Trophoblast cell (in vitro differentiated cells and primary cell): ENCODE results near the gene SPRED2.

Experiments used
- DNase-seq, 2 donors: peaks; one replicate each; pipeline ENCODE4 v3.0.0-alpha.2; 2016
- H2AFZ ChIP-seq: 2 replicates; pipeline ENCODE4 v1.6.1; 2013; ENCODE audit warnings: low read length, moderate library complexity, mild to moderate bottlenecking; ENCODE audit not compliant: insufficient read depth, poor library complexity
- H2AK5ac ChIP-seq: 2 replicates; pipeline ENCODE4 v1.6.1; 2013; ENCODE audit warnings: mild to moderate bottlenecking, low read length
- H2BK120ac ChIP-seq: 2 replicates; pipeline ENCODE4 v1.6.1; 2013; ENCODE audit warnings: low read length, mild to moderate bottlenecking, moderate library complexity; ENCODE audit not compliant: insufficient read depth, poor library complexity
- H2BK12ac ChIP-seq: 2 replicates; pipeline ENCODE4 v1.6.1; 2013; ENCODE audit warnings: mild to moderate bottlenecking, low read length, moderate library complexity
- H2BK5ac ChIP-seq: 2 replicates; pipeline ENCODE4 v1.6.1; 2013; ENCODE audit warnings: low read length, low read depth, moderate library complexity, mild to moderate bottlenecking; ENCODE audit not compliant: poor library complexity
- H3K14ac ChIP-seq: 2 replicates; pipeline ENCODE4 v1.6.1; 2013; ENCODE audit warnings: mild to moderate bottlenecking, low read length
- H3K18ac ChIP-seq: 2 replicates; pipeline ENCODE4 v1.6.1; 2013; ENCODE audit warnings: mild to moderate bottlenecking, low read length
- H3K23ac ChIP-seq: 2 replicates; pipeline ENCODE4 v1.6.1; 2013; ENCODE audit warnings: low read length
- H3K27ac ChIP-seq: 2 replicates; pipeline ENCODE4 v1.5.1; 2013; ENCODE audit warnings: low read depth, mild to moderate bottlenecking, inconsistent platforms, low read length, moderate library complexity
- H3K27me3 ChIP-seq: 2 replicates; pipeline ENCODE4 v1.6.1; 2013; ENCODE audit warnings: inconsistent platforms, mild to moderate bottlenecking, low read length, moderate library complexity; ENCODE audit not compliant: insufficient read depth
- H3K36me3 ChIP-seq, 2 experiments: 1 replicate in 1 of 2; 2 replicates in 1 of 2; pipeline ENCODE4 v1.6.1; 2013; ENCODE audit warnings: low read length in 2 of 2, mild to moderate bottlenecking in 2 of 2, moderate library complexity in 1 of 2; ENCODE audit not compliant: insufficient read depth in 2 of 2, control insufficient read depth in 1 of 2
- H3K4ac ChIP-seq: 2 replicates; pipeline ENCODE4 v1.6.1; 2013; ENCODE audit warnings: low read depth, mild to moderate bottlenecking, low read length, moderate library complexity
- H3K4me1 ChIP-seq, 2 experiments: 1 replicate in 1 of 2; 2 replicates in 1 of 2; pipeline ENCODE4 v1.6.1; 2013; ENCODE audit warnings: low read length in 2 of 2, mild to moderate bottlenecking in 2 of 2, moderate library complexity in 1 of 2; ENCODE audit not compliant: insufficient read depth in 2 of 2, control insufficient read depth in 1 of 2
- H3K4me2 ChIP-seq: 2 replicates; pipeline ENCODE4 v1.6.1; 2013; ENCODE audit warnings: inconsistent platforms, mild to moderate bottlenecking, low read length, moderate library complexity
- H3K4me3 ChIP-seq: 2 replicates; pipeline ENCODE4 v1.5.1; 2013; ENCODE audit warnings: mild to moderate bottlenecking, low read depth, low read length, inconsistent platforms
- H3K79me1 ChIP-seq: one replicate; pipeline ENCODE4 v1.6.1; 2013; ENCODE audit warnings: low read length
- H3K79me2 ChIP-seq: 2 replicates; pipeline ENCODE4 v1.6.1; 2013; ENCODE audit warnings: low read length, mild to moderate bottlenecking; ENCODE audit not compliant: control insufficient read depth, insufficient read depth, poor library complexity
- H3K9ac ChIP-seq: 2 replicates; pipeline ENCODE4 v1.6.1; 2013; ENCODE audit warnings: mild to moderate bottlenecking, low read length
- H3K9me3 ChIP-seq: 2 replicates; pipeline ENCODE4 v1.6.1; 2013; ENCODE audit warnings: low read depth, mild to moderate bottlenecking, control low read depth, inconsistent platforms, low read length; ENCODE audit not compliant: insufficient read depth
- H4K12ac ChIP-seq: 2 replicates; pipeline ENCODE4 v1.6.1; 2013; ENCODE audit warnings: low read depth, mild to moderate bottlenecking, low read length, moderate library complexity
- H4K8ac ChIP-seq: 2 replicates; pipeline ENCODE4 v1.6.1; 2013; ENCODE audit warnings: low read depth, mild to moderate bottlenecking, low read length, moderate library complexity
- H4K91ac ChIP-seq: one replicate; pipeline ENCODE4 v1.6.1; 2013; ENCODE audit warnings: low read depth, mild to moderate bottlenecking, low read length, moderate library complexity
- WGBS: extraction: QIAGEN DNeasy Blood & Tissue Kit; methylation state at CpG from one replicate; pipeline ENCODE4 v1.1.7; 2013; ENCODE audit warnings: missing lambda C conversion rate; ENCODE audit not compliant: insufficient read length, insufficient coverage; ENCODE audit errors: extremely low coverage; 5-methylcytosine and 5-hydroxymethylcytosine counted together

Gene SPRED2

DNA sequence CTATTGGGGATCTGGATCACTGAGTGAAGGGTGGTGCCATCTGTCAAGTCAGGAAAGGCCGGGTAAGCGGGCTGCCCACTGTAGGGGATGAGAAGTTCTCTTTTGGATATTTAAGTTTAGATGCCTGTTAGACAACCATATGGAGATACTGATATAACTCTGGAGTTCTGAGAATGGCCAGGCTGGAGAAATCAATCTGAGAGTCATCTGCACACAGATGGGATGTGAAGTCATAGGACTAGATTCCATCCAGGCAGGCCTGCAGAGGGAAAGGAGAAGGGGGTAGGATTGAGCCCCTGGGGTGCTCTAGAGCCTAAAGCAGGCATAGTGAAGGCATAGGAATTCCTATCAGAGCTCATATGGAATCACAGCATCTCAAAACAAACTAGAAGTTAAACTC is 30.1 kb downstream of the SPRED2 start:
- H3K27ac ChIP-seq: no peak overlapping the region
- no peak overlapping the region for H3K18ac ChIP-seq
- no peak overlapping the region for H2BK5ac ChIP-seq
- H2AK5ac ChIP-seq: no peak overlapping the region
- H2AFZ ChIP-seq: no peak overlapping the region
- no peak overlapping the region for H2BK12ac ChIP-seq
- no peak overlapping the region for H3K9ac ChIP-seq
- no peak overlapping the region for H4K8ac ChIP-seq
- no CpG with 5 or more reads among the region's 2 CpGs for WGBS
- no peaks in the 10 kb centered on the region for H3K9me3 ChIP-seq
- no peak overlapping the region for H3K4me3 ChIP-seq
- DNase-seq: no peak
- no peaks in the 10 kb centered on the region for H3K27me3 ChIP-seq
- no peak overlapping the region for H4K12ac ChIP-seq
- H3K4me1 ChIP-seq: peaks cover 4 to 11% of the 10 kb centered on the region in 2 experiments
- no peak overlapping the region for H2BK120ac ChIP-seq
- H4K91ac ChIP-seq: no peak overlapping the region
- H3K79me2 ChIP-seq: peaks cover 2% of the 10 kb centered on the region
- H3K79me1 ChIP-seq: no peaks in the 10 kb centered on the region
- peak overlapping the region; percentile 93 for H3K4ac ChIP-seq
- no peak overlapping the region for H3K14ac ChIP-seq
- H3K4me2 ChIP-seq: no peak overlapping the region
- H3K36me3 ChIP-seq: no peaks in the 10 kb centered on the region
- H3K23ac ChIP-seq: no peak overlapping the region

DNA sequence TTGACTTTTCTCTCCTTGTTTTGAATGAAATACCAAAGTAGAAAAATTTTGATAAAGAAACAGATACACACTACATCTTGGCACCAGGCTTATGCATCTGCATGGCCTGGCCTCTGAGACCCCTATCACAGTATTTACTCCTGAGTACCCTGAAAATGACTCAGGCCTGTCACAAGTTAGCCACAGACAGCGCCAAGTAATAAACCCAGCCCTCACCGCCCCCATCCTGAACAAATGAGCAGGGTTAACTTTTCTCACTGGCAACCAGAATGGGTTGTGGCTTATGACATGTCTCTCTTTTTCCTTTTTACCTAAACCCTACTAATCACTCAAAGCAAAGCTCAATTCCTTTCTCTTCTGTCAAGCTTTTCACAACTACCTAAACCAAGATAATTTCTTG is 35.3 kb downstream of the SPRED2 start:
- no peak overlapping the region for H3K4me2 ChIP-seq
- peak; percentile 29 to 56 for DNase-seq
- no peak overlapping the region for H4K91ac ChIP-seq
- no peaks in the 10 kb centered on the region for H3K79me2 ChIP-seq
- H3K4ac ChIP-seq: no peak overlapping the region
- no peak overlapping the region for H3K4me3 ChIP-seq
- WGBS: no CpG with 5 or more reads among the region's 2 CpGs
- H4K12ac ChIP-seq: no peak overlapping the region
- no peak overlapping the region for H2AK5ac ChIP-seq
- no peaks in the 10 kb centered on the region for H3K9me3 ChIP-seq
- H3K14ac ChIP-seq: no peak overlapping the region
- H3K27ac ChIP-seq: no peak overlapping the region
- peak overlapping the region; percentile 31 for H2BK5ac ChIP-seq
- no peak overlapping the region for H2BK12ac ChIP-seq
- H3K79me1 ChIP-seq: no peaks in the 10 kb centered on the region
- no peak overlapping the region for H2BK120ac ChIP-seq
- H4K8ac ChIP-seq: no peak overlapping the region
- peak overlapping the region; percentile 59 for H3K18ac ChIP-seq
- no peak overlapping the region for H2AFZ ChIP-seq
- H3K4me1 ChIP-seq: peaks cover 0 to 2% of the 10 kb centered on the region in 2 experiments
- H3K36me3 ChIP-seq: no peaks in the 10 kb centered on the region
- H3K23ac ChIP-seq: no peak overlapping the region
- H3K9ac ChIP-seq: no peak overlapping the region
- no peaks in the 10 kb centered on the region for H3K27me3 ChIP-seq

- H3K4ac ChIP-seq: no peak overlapping the region
- H3K4me2 ChIP-seq: no peak overlapping the region
- no peak overlapping the region for H2BK12ac ChIP-seq
- H3K9me3 ChIP-seq: no peaks in the 10 kb centered on the region
- H3K27me3 ChIP-seq: no peaks in the 10 kb centered on the region
- no peak overlapping the region for H3K14ac ChIP-seq
- no peak overlapping the region for H3K27ac ChIP-seq
- no peak overlapping the region for H2BK120ac ChIP-seq
- H3K23ac ChIP-seq: no peak overlapping the region
- H3K18ac ChIP-seq: no peak overlapping the region
- peak; percentile 84 to 92 for DNase-seq
- H2AK5ac ChIP-seq: no peak overlapping the region
- H4K91ac ChIP-seq: no peak overlapping the region
- H3K4me1 ChIP-seq: peaks cover 0 to 2% of the 10 kb centered on the region in 2 experiments
- no peaks in the 10 kb centered on the region for H3K36me3 ChIP-seq
- WGBS: no CpG with 5 or more reads among the region's 7 CpGs
- no peak overlapping the region for H4K12ac ChIP-seq
- no peak overlapping the region for H2BK5ac ChIP-seq
- H3K4me3 ChIP-seq: no peak overlapping the region
- H3K79me2 ChIP-seq: no peaks in the 10 kb centered on the region
- no peak overlapping the region for H2AFZ ChIP-seq
- no peak overlapping the region for H3K9ac ChIP-seq
- no peaks in the 10 kb centered on the region for H3K79me1 ChIP-seq
- H4K8ac ChIP-seq: no peak overlapping the region
Measured at GRCh38 chr2:65396348-65397026, 35.9 kb downstream of the SPRED2 start.

DNA sequence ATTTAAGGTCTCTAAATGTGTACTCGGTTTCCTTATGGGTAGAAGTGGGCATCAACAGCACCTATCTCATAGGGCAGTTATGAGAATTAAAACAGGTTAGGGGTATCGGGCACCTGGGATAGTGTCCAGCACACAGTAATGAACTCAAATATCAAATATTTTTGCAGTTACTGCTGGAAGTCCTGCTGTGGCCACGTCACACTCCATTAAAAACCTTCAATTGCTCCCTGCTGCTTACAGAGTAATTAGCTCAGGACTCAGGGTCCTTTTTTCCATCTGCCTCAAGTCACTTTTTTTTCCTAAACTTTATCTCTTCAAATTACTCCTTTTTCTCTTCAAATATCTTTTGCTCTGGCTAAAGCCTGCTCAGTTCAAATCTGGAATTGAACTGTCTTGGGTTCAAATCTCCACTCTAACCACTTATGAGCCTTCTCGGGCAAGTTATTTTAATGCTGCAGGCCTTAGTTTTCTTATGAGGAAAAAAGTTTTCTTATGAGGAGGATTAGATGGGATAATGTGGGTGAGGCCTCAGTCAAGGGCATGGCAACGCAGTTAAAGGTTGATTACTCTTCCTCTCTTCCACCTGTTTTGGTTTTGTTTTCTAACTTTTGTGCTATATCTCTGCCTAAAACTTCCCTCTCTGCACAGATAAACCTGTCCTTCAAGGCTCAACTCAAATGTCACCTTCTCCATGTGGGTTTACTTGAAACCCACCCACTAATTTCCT is 36.6 kb downstream of the SPRED2 start:
- no peak overlapping the region for H3K4me3 ChIP-seq
- no peak overlapping the region for H2BK120ac ChIP-seq
- H4K8ac ChIP-seq: no peak overlapping the region
- no peak overlapping the region for H3K4me2 ChIP-seq
- no peak overlapping the region for H2BK12ac ChIP-seq
- H3K9ac ChIP-seq: no peak overlapping the region
- H2AK5ac ChIP-seq: no peak overlapping the region
- H3K79me2 ChIP-seq: no peaks in the 10 kb centered on the region
- H3K4ac ChIP-seq: no peak overlapping the region
- no peak overlapping the region for H4K12ac ChIP-seq
- WGBS: no CpG with 5 or more reads among the region's 5 CpGs
- H3K23ac ChIP-seq: no peak overlapping the region
- peaks cover 0 to 2% of the 10 kb centered on the region in 2 experiments for H3K4me1 ChIP-seq
- H2AFZ ChIP-seq: no peak overlapping the region
- no peak overlapping the region for H3K18ac ChIP-seq
- DNase-seq: no peak
- H3K27ac ChIP-seq: no peak overlapping the region
- no peaks in the 10 kb centered on the region for H3K27me3 ChIP-seq
- H3K9me3 ChIP-seq: no peaks in the 10 kb centered on the region
- H3K36me3 ChIP-seq: no peaks in the 10 kb centered on the region
- H2BK5ac ChIP-seq: no peak overlapping the region
- no peak overlapping the region for H4K91ac ChIP-seq
- H3K79me1 ChIP-seq: no peaks in the 10 kb centered on the region
- H3K14ac ChIP-seq: no peak overlapping the region
